Erythroblast (primary cell): ENCODE measurements around the gene CLK3.
A peak's percentile ranks its signal among the peaks of the same experiment; 100 is the strongest.

Experiments
- DNase-seq, 2 experiments: peaks; one replicate each; lab custom pipeline; 2025; lab: John Stamatoyannopoulos, UW
- GATA1 ChIP-seq: IDR thresholded peaks from 2 replicates; pipeline ENCODE4 v1.6.1; 2011; ENCODE audit warnings: low read depth, mild to moderate bottlenecking, control low read depth, low read length, moderate library complexity
- POLR2A ChIP-seq: IDR thresholded peaks from 2 replicates; pipeline ENCODE4 v1.6.1; 2011; ENCODE audit warnings: mild to moderate bottlenecking, low read length

Gene CLK3

GRCh38 chr15:74615508-74616365 lies at the start of gene CLK3:
Gene CLK3 (plus strand): TSS chr15:74615836. CDS start chr15:74619197, 3,361 bp downstream.
- DNase-seq, result peak; percentile 96 to 98
- TF ChIP-seq GATA1, result no peak
- peak; percentile 76 for TF ChIP-seq POLR2A

- TF ChIP-seq POLR2A (no peak), GATA1 (no peak)
- no peak for DNase-seq
Measured at GRCh38 chr15:74568594-74568993, 47.0 kb upstream of the CLK3 start.

- TF ChIP-seq POLR2A (no peak), GATA1 (no peak)
Measured at GRCh38 chr15:74569731-74570070, 45.9 kb upstream of the CLK3 start.

GRCh38 chr15:74571191-74571590 lies 44.4 kb upstream of the CLK3 start:
- TF ChIP-seq POLR2A, result no peak
- no peak for TF ChIP-seq GATA1

More at GRCh38 chr15:74569731-74570070, 45.9 kb upstream of the CLK3 start:
- no peak for DNase-seq

GRCh38 chr15:74573987-74574386 lies 41.6 kb upstream of the CLK3 start:
- TF ChIP-seq POLR2A, result no peak
- DNase-seq, result no peak

More at GRCh38 chr15:74571191-74571590, 44.4 kb upstream of the CLK3 start:
- no peak for DNase-seq

- TF ChIP-seq GATA1 (no peak), POLR2A (no peak)
- no peak for DNase-seq
Measured at GRCh38 chr15:74578496-74578994, 37.1 kb upstream of the CLK3 start.

GRCh38 chr15:74579001-74579400 lies 36.6 kb upstream of the CLK3 start:
- TF ChIP-seq GATA1, result no peak
- TF ChIP-seq POLR2A, result no peak
- DNase-seq, result no peak

- TF ChIP-seq POLR2A (no peak), GATA1 (no peak)
- DNase-seq, result no peak
Measured at GRCh38 chr15:74580538-74581350, 34.9 kb upstream of the CLK3 start.

- DNase-seq, result no peak
- TF ChIP-seq POLR2A, result no peak
- no peak for TF ChIP-seq GATA1
Measured at GRCh38 chr15:74584204-74584603, 31.4 kb upstream of the CLK3 start.

- TF ChIP-seq GATA1, result no peak
- no peak for TF ChIP-seq POLR2A
Measured at GRCh38 chr15:74584779-74585178, 30.9 kb upstream of the CLK3 start.

GRCh38 chr15:74585191-74585590 lies 30.4 kb upstream of the CLK3 start:
- DNase-seq, result no peak

More at GRCh38 chr15:74584779-74585178, 30.9 kb upstream of the CLK3 start:
- peak; percentile 40 to 72 for DNase-seq

GRCh38 chr15:74585857-74586256 lies 29.8 kb upstream of the CLK3 start:
- DNase-seq, result no peak
- TF ChIP-seq GATA1 (no peak), POLR2A (no peak)

More at GRCh38 chr15:74585191-74585590, 30.4 kb upstream of the CLK3 start:
- TF ChIP-seq POLR2A (no peak), GATA1 (no peak)

- TF ChIP-seq POLR2A (no peak), GATA1 (no peak)
- no peak for DNase-seq
Measured at GRCh38 chr15:74589826-74590225, 25.8 kb upstream of the CLK3 start.

GRCh38 chr15:74592222-74592621 lies 23.4 kb upstream of the CLK3 start:
- DNase-seq, result no peak
- TF ChIP-seq POLR2A (no peak), GATA1 (no peak)
